LNCAP (cell line): Measurements from ENCODE around the gene ZMYND10.

ENCODE experiments used
- CTCF ChIP-seq: fragments of 450-650 bp; IDR thresholded peaks from 2 replicates; pipeline ENCODE4 v1.5.1; 2017; ENCODE audit warnings: mild to moderate bottlenecking

ZMYND10 gene

GRCh38 chr3:50316657-50317242 lies 28.8 kb downstream of the ZMYND10 start:
- no peak for TF ChIP-seq CTCF

- no peak for TF ChIP-seq CTCF
These were observed 30.7 kb downstream of the ZMYND10 start for GRCh38 chr3:50314816-50315215.

GRCh38 chr3:50314342-50314741 lies 31.2 kb downstream of the ZMYND10 start:
- no peak for TF ChIP-seq CTCF

- no peak for TF ChIP-seq CTCF
These were observed 40.9 kb downstream of the ZMYND10 start for GRCh38 chr3:50304601-50305000.

GRCh38 chr3:50303013-50303815 lies 42.3 kb downstream of the ZMYND10 start, which contains the start of gene HYAL1:
HYAL1 (minus strand) TSS chr3:50303574; CDS start chr3:50302956, 618 bp downstream.
- TF ChIP-seq CTCF: no peak; the same call in 1 of the 2 replicates

- no peak for TF ChIP-seq CTCF
These were observed 43.2 kb downstream of the ZMYND10 start for GRCh38 chr3:50302095-50303012.

GRCh38 chr3:50300681-50301254 lies 44.8 kb downstream of the ZMYND10 start:
- TF ChIP-seq CTCF: no peak
